Right renal pelvis (tissue), 4 donors: ENCODE data around the gene LDB1. TPM values are rescaled to one million over a fixed set of nuclear protein-coding genes. Genes with fewer than 3 reads are reported as not detected.

Source experiments
- DNase-seq, 4 donors: peaks; one replicate each; pipeline ENCODE4 v3.0.0-alpha.2; 2013; ENCODE audit warnings: low read depth in 4 of 4, low spot score in 3 of 4, missing footprints in 1 of 4
- polyA plus RNA-seq, 4 donors: library from polyadenylated mRNA; unstranded; fragments of 120-200 nt; gene quantifications; one replicate each; pipeline ENCODE4 v1.2.1, GENCODE V29; 2013; ENCODE audit not compliant: insufficient read length in 4 of 4

The LDB1 gene
- polyA plus RNA-seq, 4 donors: 114 to 117 (median 115) TPM

- peak in 1 of 4 donors; percentile 16 for DNase-seq
Measured at GRCh38 chr10:102065561-102066398, 54.4 kb downstream of the LDB1 start.

- peak; percentile 71 to 77 (median 74) for DNase-seq
Measured at GRCh38 chr10:102064868-102065560, 55.2 kb downstream of the LDB1 start, which contains the start of gene HPS6. Gene HPS6, plus strand, starts transcription at chr10:102065349. Its CDS starts 126 bp downstream, at chr10:102065475.

DNA sequence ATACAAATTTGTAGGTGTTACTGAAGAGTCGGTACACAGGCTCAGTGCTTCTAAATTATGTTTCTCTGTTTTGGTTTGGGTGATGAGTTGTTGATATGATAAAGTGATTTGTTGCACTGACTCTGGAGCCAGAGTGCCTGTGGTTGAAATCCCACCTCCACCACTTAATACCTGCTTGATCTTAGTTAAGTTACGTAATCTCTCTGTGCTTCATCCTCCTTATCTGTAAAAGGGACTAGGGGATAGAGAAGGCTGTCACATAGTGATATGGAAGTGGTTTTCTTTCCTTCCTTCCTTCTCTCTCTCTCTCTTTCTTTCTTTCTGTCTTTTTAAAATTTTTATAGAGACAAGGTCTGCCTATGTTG, 55.7 kb downstream of the LDB1 start:
- no peak for DNase-seq

DNA sequence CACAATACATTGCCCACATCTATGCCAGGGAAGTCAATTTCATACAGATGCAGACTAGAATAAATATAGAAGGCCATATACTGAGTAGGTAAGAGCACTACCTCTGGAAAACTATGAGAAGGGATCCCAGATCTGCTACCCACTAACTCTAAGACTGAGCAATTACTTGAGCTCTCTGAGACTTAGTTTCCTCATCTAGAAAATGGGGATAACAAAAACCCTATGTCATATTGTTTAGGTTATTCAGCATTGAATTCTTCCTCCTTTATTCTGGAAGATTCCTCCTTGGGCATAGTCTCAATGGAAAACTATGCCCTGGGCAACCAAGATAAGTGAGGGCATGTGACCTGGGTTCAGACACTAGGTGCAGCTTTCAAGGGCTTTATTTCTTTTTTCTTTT, 60.2 kb downstream of the LDB1 start:
- DNase-seq: no peak

Other genes starting within 250 kb of the LDB1 start
- 10 to 100 TPM; 18.9 to 23.9 (median 21.6) TPM for gene ARMH3, start 64.2 kb downstream of the LDB1 start, polyA plus RNA-seq
- gene HPS6, start 55.0 kb downstream of the LDB1 start, polyA plus RNA-seq: 10 to 100 TPM; 11.1 to 15.6 (median 12.9) TPM
- gene PPRC1, start 12.7 kb upstream of the LDB1 start, polyA plus RNA-seq: 10 to 100 TPM; 27.9 to 36.5 (median 31.7) TPM
- gene NOLC1, start 32.0 kb upstream of the LDB1 start, polyA plus RNA-seq: 100 to 1,000 TPM in 2 of 4 donors, 10 to 100 TPM in 2; 92.7 to 105 (median 97.3) TPM
- gene ELOVL3, start 105.9 kb upstream of the LDB1 start, polyA plus RNA-seq: 1 to 10 TPM; 2.1 to 3.4 (median 2.5) TPM
- gene PITX3, start 121.1 kb upstream of the LDB1 start, polyA plus RNA-seq: 1 to 10 TPM in 2 of 4 donors, under 1 TPM in 2; 0.43 to 1.5 (median 0.94) TPM
- 10 to 100 TPM; 43.1 to 53.1 (median 46.1) TPM for gene GBF1, start 125.2 kb upstream of the LDB1 start, polyA plus RNA-seq